ENCODE measurements around the gene MROH2A.
"Not testable (repeated sequence)": the region's sequence is repeated elsewhere in the genome, so short reads cannot be mapped to it uniquely, and the experiment has no call there.

The MROH2A gene

GRCh38 chr2:233778030-233778429 is at the start of gene MROH2A:
MROH2A (plus strand) TSS chr2:233778330; CDS start chr2:233779359, 1,029 bp downstream.
- DNase-seq, result no peak

GRCh38 chr2:233728723-233729301 is 49.3 kb upstream of the MROH2A start, which contains the start of gene UGT1A3:
UGT1A3 (plus strand) TSS chr2:233729042; CDS start chr2:233729127, 85 bp downstream.
- DNase-seq, result no peak

GRCh38 chr2:233736868-233737653 is 41.1 kb upstream of the MROH2A start:
- not testable (repeated sequence) for DNase-seq

- DNase-seq, result no peak
Observed at GRCh38 chr2:233740870-233741269, 37.3 kb upstream of the MROH2A start.

GRCh38 chr2:233743464-233744259 is 34.5 kb upstream of the MROH2A start:
- DNase-seq, result no peak

- no peak for DNase-seq
Observed at GRCh38 chr2:233745073-233745755, 32.9 kb upstream of the MROH2A start.

GRCh38 chr2:233745838-233746237 is 32.3 kb upstream of the MROH2A start:
- not testable (repeated sequence) for DNase-seq

GRCh38 chr2:233746475-233747282 is 31.5 kb upstream of the MROH2A start:
- no peak for DNase-seq

GRCh38 chr2:233747283-233747544 is 30.9 kb upstream of the MROH2A start:
- DNase-seq, result no peak

- DNase-seq, result not testable (repeated sequence)
Observed at GRCh38 chr2:233750689-233751088, 27.4 kb upstream of the MROH2A start.

- not testable (repeated sequence) for DNase-seq
Observed at GRCh38 chr2:233751212-233752009, 26.7 kb upstream of the MROH2A start.

- no peak for DNase-seq
Observed at GRCh38 chr2:233754872-233755611, 23.1 kb upstream of the MROH2A start.

- DNase-seq, result no peak
Observed at GRCh38 chr2:233756429-233757081, 21.6 kb upstream of the MROH2A start.

GRCh38 chr2:233758141-233758540 is 20.0 kb upstream of the MROH2A start:
- DNase-seq, result no peak

GRCh38 chr2:233758849-233759248 is 19.3 kb upstream of the MROH2A start:
- DNase-seq, result no peak

GRCh38 chr2:233760043-233760442 is 18.1 kb upstream of the MROH2A start, which contains the start of gene UGT1A1:
UGT1A1 (plus strand) TSS chr2:233760270; CDS start chr2:233760288, 18 bp downstream.
- DNase-seq, result no peak

- no peak for DNase-seq
Observed at GRCh38 chr2:233761040-233761769, 16.9 kb upstream of the MROH2A start.

GRCh38 chr2:233764264-233764663 is 13.9 kb upstream of the MROH2A start:
- DNase-seq, result no peak

GRCh38 chr2:233764761-233765160 is 13.4 kb upstream of the MROH2A start:
- no peak for DNase-seq

All from activated CD8-positive, alpha-beta memory T cell treated with anti-CD3 and anti-CD28 coated beads, Interleukin-2, amount 50 U/mL, for 48 hours (primary cell).